ENCODE results near the gene PHLDA2. TPM values are rescaled to one million over a fixed set of nuclear protein-coding genes. Genes with fewer than 3 reads are reported as not detected.

PHLDA2 gene
- polyA plus RNA-seq, 1 of the 3 experiments (the other 2 are of a cell fraction), result 23.6 TPM

GRCh38 chr11:2934021-2934550, 4.9 kb upstream of the PHLDA2 start:
- POLR2A ChIA-PET, result no interaction called here
- Histone ChIP-seq H3K4me1 (ENCODE audit: control insufficient read depth in 1 of 2, insufficient read depth in 2 of 2, low read depth in 1 of 2, low read length in 1 of 2) (peaks cover 0 to 8% of the 10 kb centered on the region in 2 experiments; a peak in 2 of 4 replicates), H3K27me3 (ENCODE audit: insufficient read depth) (no peaks in the 10 kb centered on the region), H3K36me3 (replicated peaks in 1 of 2; ENCODE audit: control insufficient read depth in 1 of 2, insufficient read depth in 2 of 2, low read length in 1 of 2) (no peaks in the 10 kb centered on the region), H3K79me2 (ENCODE audit: insufficient read depth) (no peaks in the 10 kb centered on the region), H4K20me1 (ENCODE audit: insufficient read depth) (no peaks in the 10 kb centered on the region), H2AFZ (ENCODE audit: low read depth) (no peak overlapping the region), H3K9me3 (0 out of 2 replicates have a peak, but pooled peaks cover 6% of the 10 kb centered on the region), H3F3A (replicated peaks; ENCODE audit: insufficient read depth) (peaks cover 14% of the 10 kb centered on the region), H3K4me3 (ENCODE audit: low read depth in 2 of 2, low read length in 1 of 2) (no peak overlapping the region), H3K27ac (ENCODE audit: low read depth in 2 of 2, low read length in 1 of 2) (no peak overlapping the region), H3K9ac (no peak overlapping the region), H3K4me2 (no peak overlapping the region), H3K9me2 (no peaks in the 10 kb centered on the region)
- 94% methylated on average over 4 of the region's 7 CpGs for WGBS (ENCODE audit: low lambda C conversion rate)
- TF ChIP-seq EZH2phosphoT487 (IDR thresholded peaks at IDR 0.05; ENCODE audit: borderline replicate concordance, low read depth), result no peak
- no peak for TF ChIP-seq JUND (IDR thresholded peaks at IDR 0.05)
- no peak for TF ChIP-seq MAX (IDR thresholded peaks at IDR 0.05; ENCODE audit: low read depth)
- CTCF ChIA-PET, result interaction anchor here (1.0 to 1.7 kb wide), 5 partner anchors 31 to 403 kb away, joined by 3 to 6 read pairs (median 4); no protein-coding TSS in a partner anchor
- DNase-seq, result no peak

GRCh38 chr11:2933375-2934020, 4.3 kb upstream of the PHLDA2 start:
- Histone ChIP-seq H2AFZ (ENCODE audit: low read depth) (no peak overlapping the region), H3K36me3 (replicated peaks in 1 of 2; ENCODE audit: control insufficient read depth in 1 of 2, insufficient read depth in 2 of 2, low read length in 1 of 2) (no peaks in the 10 kb centered on the region), H3K4me2 (peak overlapping the region; percentile 39; the same call in 1 of the 2 replicates), H3K27me3 (ENCODE audit: insufficient read depth) (no peaks in the 10 kb centered on the region), H3F3A (replicated peaks; ENCODE audit: insufficient read depth) (peaks cover 8% of the 10 kb centered on the region), H3K9me2 (no peaks in the 10 kb centered on the region), H3K4me3 (ENCODE audit: low read depth in 2 of 2, low read length in 1 of 2) (no peak overlapping the region), H4K20me1 (ENCODE audit: insufficient read depth) (no peaks in the 10 kb centered on the region), H3K9me3 (0 out of 2 replicates have a peak, but pooled peaks cover 2% of the 10 kb centered on the region), H3K27ac (ENCODE audit: low read depth in 2 of 2, low read length in 1 of 2) (0 out of 4 replicates have a peak overlapping the region, but pooled peaks of 1 of the 2 experiments have one; percentile 31), H3K9ac (no peak overlapping the region), H3K4me1 (ENCODE audit: control insufficient read depth in 1 of 2, insufficient read depth in 2 of 2, low read depth in 1 of 2, low read length in 1 of 2) (peaks cover 0 to 13% of the 10 kb centered on the region in 2 experiments; a peak in 2 of 4 replicates), H3K79me2 (ENCODE audit: insufficient read depth) (no peaks in the 10 kb centered on the region)
- TF ChIP-seq RFX5 (IDR thresholded peaks at IDR 0.05; ENCODE audit: low read length), result no peak
- TF ChIP-seq GABPA (IDR thresholded peaks at IDR 0.05; ENCODE audit: low read depth), result peak; percentile 29; the same call in 1 of the 2 replicates
- CTCF ChIA-PET, result interaction anchor here (1.0 to 1.7 kb wide), 5 partner anchors 30 to 402 kb away, joined by 3 to 6 read pairs (median 4); no protein-coding TSS in a partner anchor
- POLR2A ChIA-PET, result no interaction called here
- 20% methylated on average over 1 of the region's 12 CpGs for WGBS (ENCODE audit: low lambda C conversion rate)
- DNase-seq, result peak; percentile 44

- H3K9ac ChIP-seq, result no peak overlapping the region
- 0 out of 4 replicates have a peak overlapping the region, but pooled peaks of 1 of the 2 experiments have one; percentile 31 for H3K27ac ChIP-seq (ENCODE audit: low read depth in 2 of 2, low read length in 1 of 2)
- no peaks in the 10 kb centered on the region for H3K27me3 ChIP-seq (ENCODE audit: insufficient read depth)
- no peaks in the 10 kb centered on the region for H3K36me3 ChIP-seq (replicated peaks in 1 of 2; ENCODE audit: control insufficient read depth in 1 of 2, insufficient read depth in 2 of 2, low read length in 1 of 2)
- H3K4me2 ChIP-seq, result peak overlapping the region; percentile 39; the same call in 1 of the 2 replicates
- peaks cover 6% of the 10 kb centered on the region for H3F3A ChIP-seq (replicated peaks; ENCODE audit: insufficient read depth)
- ChIA-PET POLR2A (no interaction called here), CTCF (interaction anchor here (1.0 to 1.5 kb wide), 2 partner anchors 157 to 401 kb away, joined by 4 read pairs; no protein-coding TSS in a partner anchor)
- no peak overlapping the region for H2AFZ ChIP-seq (ENCODE audit: low read depth)
- no peaks in the 10 kb centered on the region for H4K20me1 ChIP-seq (ENCODE audit: insufficient read depth)
- no peaks in the 10 kb centered on the region for H3K9me2 ChIP-seq
- 0 out of 2 replicates have a peak, but pooled peaks cover 2% of the 10 kb centered on the region for H3K79me2 ChIP-seq (ENCODE audit: insufficient read depth)
- no peaks in the 10 kb centered on the region for H3K9me3 ChIP-seq
- peak; percentile 25 for DNase-seq
- WGBS (ENCODE audit: low lambda C conversion rate), result 68% methylated on average over 12 of the region's 15 CpGs
- peaks cover 0 to 14% of the 10 kb centered on the region in 2 experiments; a peak in 2 of 4 replicates for H3K4me1 ChIP-seq (ENCODE audit: control insufficient read depth in 1 of 2, insufficient read depth in 2 of 2, low read depth in 1 of 2, low read length in 1 of 2)
- H3K4me3 ChIP-seq (ENCODE audit: low read depth in 2 of 2, low read length in 1 of 2), result no peak overlapping the region
- TF ChIP-seq NRF1 (IDR thresholded peaks at IDR 0.05; ENCODE audit: low read depth, low read length), result no peak
- no peak for TF ChIP-seq SMC3 (IDR thresholded peaks at IDR 0.05; ENCODE audit: low read depth, low read length)
- no peak for TF ChIP-seq EZH2phosphoT487 (IDR thresholded peaks at IDR 0.05; ENCODE audit: borderline replicate concordance, low read depth)
- no peak for TF ChIP-seq RCOR1 (IDR thresholded peaks at IDR 0.05; ENCODE audit: low read length)
- TF ChIP-seq CHD2 (IDR thresholded peaks at IDR 0.05; ENCODE audit: low read length, partially characterized antibody), result no peak
- TF ChIP-seq EP300 (IDR thresholded peaks at IDR 0.05; ENCODE audit: borderline replicate concordance in 1 of 2, low read depth in 1 of 2, low read length in 1 of 2), result no peak
- TF ChIP-seq MAX (IDR thresholded peaks at IDR 0.05; ENCODE audit: low read depth), result no peak
- no peak for TF ChIP-seq PBX3 (IDR thresholded peaks at IDR 0.05)
- TF ChIP-seq SIN3A (IDR thresholded peaks at IDR 0.05; ENCODE audit: borderline replicate concordance, low read depth, low read length), result no peak
- no peak for TF ChIP-seq FOXJ3 (CRISPR knock-in tag; IDR thresholded peaks at IDR 0.05)
- no peak for TF ChIP-seq RXRA (IDR thresholded peaks at IDR 0.05; ENCODE audit: borderline replicate concordance, low read depth)
Observed at GRCh38 chr11:2932850-2933251, 3.6 kb upstream of the PHLDA2 start.
